ENCODE results near the gene TSR3.
"Not testable (repeated sequence)": the region's sequence is repeated elsewhere in the genome, so short reads cannot be mapped to it uniquely, and the experiment has no call there.

The TSR3 gene

DNA sequence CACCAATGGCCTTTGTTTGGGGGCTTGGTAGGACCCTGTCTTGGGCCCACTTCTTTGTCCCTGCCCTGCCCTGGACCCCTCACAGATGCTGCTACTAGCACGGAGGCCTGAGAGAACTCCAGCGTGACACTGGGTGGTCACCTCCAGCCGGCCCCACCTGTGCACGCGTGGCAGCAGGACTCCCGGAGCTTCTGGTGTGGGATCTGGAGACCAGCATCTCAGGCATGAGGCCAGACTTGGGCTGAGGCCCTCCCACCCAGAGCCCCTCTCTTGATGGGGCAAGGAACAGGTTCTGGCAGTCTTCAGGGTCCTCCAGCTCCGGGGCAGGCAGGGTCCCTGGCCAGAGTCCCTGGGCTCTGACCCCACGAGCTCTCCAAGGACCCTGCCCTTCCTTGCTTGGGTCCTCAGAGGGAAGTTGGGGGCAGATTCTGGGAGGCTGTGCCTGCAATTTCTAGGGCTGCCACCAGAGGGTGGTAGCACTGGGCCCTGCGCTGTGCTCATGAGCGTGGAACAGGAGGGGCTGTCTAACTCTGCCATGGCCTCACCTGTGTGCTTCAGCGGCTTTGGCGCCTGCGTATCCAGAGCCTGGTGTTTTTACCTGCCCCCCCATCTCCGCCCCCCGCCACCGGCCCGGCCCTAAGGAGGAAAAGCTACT, 21.3 kb downstream of the TSR3 start:
- H3K27me3 ChIP-seq (ENCODE audit: control insufficient read depth, insufficient read depth, low read length) = no peaks in the 10 kb centered on the region
- peaks cover 6% of the 10 kb centered on the region for H3K4me1 ChIP-seq
- no peak overlapping the region for H3K27ac ChIP-seq

GRCh38 chr16:1328961-1329360, 22.7 kb downstream of the TSR3 start:
- H3K9me3 ChIP-seq (ENCODE audit: control insufficient read depth, low read length); H3K4me1 ChIP-seq; H3K79me2 ChIP-seq; H3K27ac ChIP-seq; H2AFZ ChIP-seq; H3K4me2 ChIP-seq (ENCODE audit: low read length); H3K27me3 ChIP-seq (ENCODE audit: control insufficient read depth, insufficient read depth, low read length); H3K4me3 ChIP-seq (ENCODE audit: low read depth, low read length); H3K9ac ChIP-seq; H3K36me3 ChIP-seq (ENCODE audit: control insufficient read depth, insufficient read depth, low read length): not testable (repeated sequence)

More for the DNA sequence above, 21.3 kb downstream of the TSR3 start:
- Histone ChIP-seq H3K4me2 (ENCODE audit: low read length) (no peak overlapping the region), H3K79me2 (no peaks in the 10 kb centered on the region), H3K9ac (no peak overlapping the region), H2AFZ (no peak overlapping the region), H3K9me3 (ENCODE audit: control insufficient read depth, low read length) (no peaks in the 10 kb centered on the region), H3K36me3 (ENCODE audit: control insufficient read depth, insufficient read depth, low read length) (no peaks in the 10 kb centered on the region), H3K4me3 (ENCODE audit: low read depth, low read length) (no peak overlapping the region)
- TF ChIP-seq CTCF (IDR thresholded peaks at IDR 0.05) = peak; percentile 12

GRCh38 chr16:1328136-1328535, 23.5 kb downstream of the TSR3 start:
- not testable (repeated sequence) for H3K79me2 ChIP-seq; H2AFZ ChIP-seq; H3K9ac ChIP-seq; H3K36me3 ChIP-seq (ENCODE audit: control insufficient read depth, insufficient read depth, low read length); H3K4me1 ChIP-seq; H3K27me3 ChIP-seq (ENCODE audit: control insufficient read depth, insufficient read depth, low read length); H3K27ac ChIP-seq; H3K9me3 ChIP-seq (ENCODE audit: control insufficient read depth, low read length); H3K4me3 ChIP-seq (ENCODE audit: low read depth, low read length); H3K4me2 ChIP-seq (ENCODE audit: low read length)

DNA sequence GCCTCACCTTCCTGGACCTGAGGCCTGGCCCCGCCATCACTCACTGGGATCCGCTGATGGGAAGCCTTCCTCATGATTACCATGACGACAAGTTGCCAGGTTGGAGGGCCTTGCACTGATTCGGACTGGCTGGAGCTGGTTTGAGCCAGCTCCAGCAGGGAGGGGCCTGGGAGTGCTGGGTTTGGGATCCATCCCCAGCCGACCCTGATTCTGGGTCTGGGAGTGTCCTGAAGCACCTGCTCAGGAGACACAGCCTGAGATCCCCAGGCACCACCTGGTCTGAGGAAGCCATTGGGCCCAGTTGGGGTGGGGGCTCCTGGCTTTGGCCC, 24.1 kb downstream of the TSR3 start:
- no peak for TF ChIP-seq CTCF (IDR thresholded peaks at IDR 0.05)
- H3K79me2 ChIP-seq = no peaks in the 10 kb centered on the region
- H2AFZ ChIP-seq = no peak overlapping the region
- no peak overlapping the region for H3K27ac ChIP-seq
- H3K4me3 ChIP-seq (ENCODE audit: low read depth, low read length) = no peak overlapping the region
- no peak overlapping the region for H3K4me2 ChIP-seq (ENCODE audit: low read length)
- H3K36me3 ChIP-seq (ENCODE audit: control insufficient read depth, insufficient read depth, low read length) = no peaks in the 10 kb centered on the region
- peaks cover 6% of the 10 kb centered on the region for H3K4me1 ChIP-seq
- H3K9me3 ChIP-seq (ENCODE audit: control insufficient read depth, low read length) = no peaks in the 10 kb centered on the region
- H3K27me3 ChIP-seq (ENCODE audit: control insufficient read depth, insufficient read depth, low read length) = no peaks in the 10 kb centered on the region
- H3K9ac ChIP-seq = no peak overlapping the region

DNA sequence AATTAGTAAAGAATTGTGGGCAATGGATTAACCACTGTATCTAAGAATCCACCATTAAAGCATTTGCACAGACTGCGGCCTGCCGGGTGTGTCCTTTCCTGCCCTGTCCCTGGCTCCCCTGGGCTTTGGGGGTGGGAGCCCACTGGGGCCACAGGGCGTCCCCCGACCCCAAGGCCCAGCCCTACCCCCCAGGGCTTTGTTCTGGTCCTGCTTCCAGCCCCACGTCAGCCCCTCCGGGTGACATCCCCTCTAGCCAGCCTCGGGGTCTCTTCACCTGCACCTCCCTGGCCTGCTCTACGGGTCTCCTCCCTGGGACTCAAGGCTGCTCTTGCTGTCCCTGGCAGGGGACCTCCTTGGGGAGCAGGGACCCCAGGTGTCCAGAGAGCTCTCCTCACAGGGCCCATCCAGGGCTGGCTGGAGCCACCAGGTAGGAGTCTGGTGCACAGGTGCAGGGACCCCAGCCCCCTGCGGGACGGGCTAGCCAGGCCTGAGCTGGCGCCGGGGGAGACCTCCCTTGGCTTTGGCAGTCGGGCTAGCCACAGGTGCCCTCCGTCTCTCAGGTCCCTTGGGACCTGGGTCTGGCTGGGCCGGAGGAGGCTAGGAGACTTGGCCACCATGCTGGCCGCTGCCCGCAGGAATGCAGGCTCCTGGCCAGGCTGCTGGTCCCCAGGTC, 24.6 kb downstream of the TSR3 start:
- Histone ChIP-seq H3K9me3 (ENCODE audit: control insufficient read depth, low read length) (no peaks in the 10 kb centered on the region), H3K4me2 (ENCODE audit: low read length) (no peak overlapping the region), H3K36me3 (ENCODE audit: control insufficient read depth, insufficient read depth, low read length) (no peaks in the 10 kb centered on the region), H3K27ac (no peak overlapping the region), H2AFZ (no peak overlapping the region), H3K4me1 (peaks cover 6% of the 10 kb centered on the region), H3K79me2 (no peaks in the 10 kb centered on the region), H3K4me3 (ENCODE audit: low read depth, low read length) (no peak overlapping the region), H3K27me3 (ENCODE audit: control insufficient read depth, insufficient read depth, low read length) (no peaks in the 10 kb centered on the region), H3K9ac (no peak overlapping the region)
- TF ChIP-seq CTCF (IDR thresholded peaks at IDR 0.05) = no peak

- no peak overlapping the region for H3K4me2 ChIP-seq (ENCODE audit: low read length)
- TF ChIP-seq CTCF (IDR thresholded peaks at IDR 0.05) = no peak
- no peaks in the 10 kb centered on the region for H3K4me1 ChIP-seq
- H3K36me3 ChIP-seq (ENCODE audit: control insufficient read depth, insufficient read depth, low read length) = no peaks in the 10 kb centered on the region
- H3K79me2 ChIP-seq = no peaks in the 10 kb centered on the region
- H3K9ac ChIP-seq = no peak overlapping the region
- H3K4me3 ChIP-seq (ENCODE audit: low read depth, low read length) = no peak overlapping the region
- H3K27ac ChIP-seq = no peak overlapping the region
- no peaks in the 10 kb centered on the region for H3K27me3 ChIP-seq (ENCODE audit: control insufficient read depth, insufficient read depth, low read length)
- H2AFZ ChIP-seq = no peak overlapping the region
- no peaks in the 10 kb centered on the region for H3K9me3 ChIP-seq (ENCODE audit: control insufficient read depth, low read length)
Measured at GRCh38 chr16:1326391-1326790, 25.3 kb downstream of the TSR3 start.

Measured in parathyroid adenoma (tissue), 2 donors.